ENCODE data around the gene PIP5K1A. TPM values are rescaled to one million over a fixed set of nuclear protein-coding genes. Genes with fewer than 3 reads are reported as not detected.
A peak's percentile ranks its signal among the peaks of the same experiment; 100 is the strongest.

The PIP5K1A gene
- total RNA-seq, 1 donor from 2014 or later = 79.4 TPM

- H3K4me1 Mint-ChIP-seq (ENCODE audit: low read depth, unreplicated experiment) = peaks cover 21% of the 10 kb centered on the region
- H3K36me3 Mint-ChIP-seq (ENCODE audit: unreplicated experiment) = peaks cover 8% of the 10 kb centered on the region
- peaks cover 15% of the 10 kb centered on the region for H3K27me3 Mint-ChIP-seq (ENCODE audit: unreplicated experiment)
- TF ChIP-seq CTCF (IDR thresholded peaks at IDR 0.05; ENCODE audit: partially characterized antibody, unreplicated experiment) = no peak
- no peak for DNase-seq
- H3K4me3 Mint-ChIP-seq (ENCODE audit: unreplicated experiment) = peak overlapping the region; percentile 90
- H3K27ac Mint-ChIP-seq (ENCODE audit: unreplicated experiment) = peak overlapping the region; percentile 53
- H3K9me3 Mint-ChIP-seq (ENCODE audit: unreplicated experiment) = peaks cover 12% of the 10 kb centered on the region
Measured at GRCh38 chr1:151284013-151284577, 85.7 kb downstream of the PIP5K1A start.

- Mint-ChIP-seq H3K27ac (ENCODE audit: unreplicated experiment) (no peak overlapping the region), H3K27me3 (ENCODE audit: unreplicated experiment) (peaks cover 13% of the 10 kb centered on the region), H3K9me3 (ENCODE audit: unreplicated experiment) (peaks cover 8% of the 10 kb centered on the region), H3K4me1 (ENCODE audit: low read depth, unreplicated experiment) (peaks cover 21% of the 10 kb centered on the region), H3K4me3 (ENCODE audit: unreplicated experiment) (no peak overlapping the region), H3K36me3 (ENCODE audit: unreplicated experiment) (peaks cover 8% of the 10 kb centered on the region)
- DNase-seq = no peak
- TF ChIP-seq CTCF (IDR thresholded peaks at IDR 0.05; ENCODE audit: partially characterized antibody, unreplicated experiment) = no peak
Measured at GRCh38 chr1:151286619-151287340, 88.4 kb downstream of the PIP5K1A start.

GRCh38 chr1:151287341-151287699 lies 89.0 kb downstream of the PIP5K1A start:
- peaks cover 13% of the 10 kb centered on the region for H3K27me3 Mint-ChIP-seq (ENCODE audit: unreplicated experiment)
- H3K9me3 Mint-ChIP-seq (ENCODE audit: unreplicated experiment) = peaks cover 6% of the 10 kb centered on the region
- peaks cover 8% of the 10 kb centered on the region for H3K36me3 Mint-ChIP-seq (ENCODE audit: unreplicated experiment)
- TF ChIP-seq CTCF (IDR thresholded peaks at IDR 0.05; ENCODE audit: partially characterized antibody, unreplicated experiment) = no peak
- DNase-seq = no peak
- H3K4me1 Mint-ChIP-seq (ENCODE audit: low read depth, unreplicated experiment) = peaks cover 21% of the 10 kb centered on the region
- no peak overlapping the region for H3K4me3 Mint-ChIP-seq (ENCODE audit: unreplicated experiment)
- no peak overlapping the region for H3K27ac Mint-ChIP-seq (ENCODE audit: unreplicated experiment)

GRCh38 chr1:151287767-151288500 lies 89.6 kb downstream of the PIP5K1A start:
- H3K27me3 Mint-ChIP-seq (ENCODE audit: unreplicated experiment) = peaks cover 15% of the 10 kb centered on the region
- peaks cover 21% of the 10 kb centered on the region for H3K4me1 Mint-ChIP-seq (ENCODE audit: low read depth, unreplicated experiment)
- no peak for DNase-seq
- TF ChIP-seq CTCF (IDR thresholded peaks at IDR 0.05; ENCODE audit: partially characterized antibody, unreplicated experiment) = no peak
- peaks cover 6% of the 10 kb centered on the region for H3K9me3 Mint-ChIP-seq (ENCODE audit: unreplicated experiment)
- H3K27ac Mint-ChIP-seq (ENCODE audit: unreplicated experiment) = no peak overlapping the region
- no peak overlapping the region for H3K4me3 Mint-ChIP-seq (ENCODE audit: unreplicated experiment)
- peaks cover 8% of the 10 kb centered on the region for H3K36me3 Mint-ChIP-seq (ENCODE audit: unreplicated experiment)

GRCh38 chr1:151288502-151288901 lies 90.2 kb downstream of the PIP5K1A start:
- Mint-ChIP-seq H3K27ac (ENCODE audit: unreplicated experiment) (peak overlapping the region; percentile 38), H3K4me3 (ENCODE audit: unreplicated experiment) (no peak overlapping the region), H3K9me3 (ENCODE audit: unreplicated experiment) (peaks cover 4% of the 10 kb centered on the region), H3K36me3 (ENCODE audit: unreplicated experiment) (peaks cover 8% of the 10 kb centered on the region), H3K27me3 (ENCODE audit: unreplicated experiment) (peaks cover 15% of the 10 kb centered on the region), H3K4me1 (ENCODE audit: low read depth, unreplicated experiment) (peaks cover 21% of the 10 kb centered on the region)
- DNase-seq = no peak
- no peak for TF ChIP-seq CTCF (IDR thresholded peaks at IDR 0.05; ENCODE audit: partially characterized antibody, unreplicated experiment)

Data from glutamatergic neuron (in vitro differentiated cells).